Endothelial cell (in vitro differentiated cells): ENCODE measurements around the gene ARHGAP33. TPM values are rescaled to one million over a fixed set of nuclear protein-coding genes. Genes with fewer than 3 reads are reported as not detected.

ENCODE experiments used
- DNase-seq: peaks from one replicate; pipeline ENCODE4 v3.0.0; 2021; ENCODE audit warnings: low spot score
- H3K27ac Mint-ChIP-seq: one replicate; pipeline ENCODE4 v1.8.0; 2021; ENCODE audit warnings: mixed read lengths, inconsistent platforms; ENCODE audit not compliant: unreplicated experiment
- H3K27me3 Mint-ChIP-seq: one replicate; pipeline ENCODE4 v1.8.0; 2021; ENCODE audit warnings: mild to moderate bottlenecking, moderate library complexity, mixed read lengths, inconsistent platforms; ENCODE audit not compliant: unreplicated experiment
- H3K36me3 Mint-ChIP-seq: one replicate; pipeline ENCODE4 v1.8.0; 2021; ENCODE audit warnings: mild to moderate bottlenecking, low read depth, mixed read lengths, inconsistent platforms; ENCODE audit not compliant: unreplicated experiment
- H3K4me1 Mint-ChIP-seq: one replicate; pipeline ENCODE4 v1.8.0; 2021; ENCODE audit warnings: mild to moderate bottlenecking, mixed read lengths, inconsistent platforms; ENCODE audit not compliant: unreplicated experiment
- H3K4me3 Mint-ChIP-seq: one replicate; pipeline ENCODE4 v1.8.0; 2021; ENCODE audit warnings: mild to moderate bottlenecking, mixed read lengths, inconsistent platforms; ENCODE audit not compliant: unreplicated experiment
- H3K9me3 Mint-ChIP-seq: one replicate; pipeline ENCODE4 v1.8.0; 2021; ENCODE audit warnings: mixed read lengths, inconsistent platforms; ENCODE audit not compliant: unreplicated experiment
- CTCF ChIP-seq: fragments of 200-600 bp; sonication (generic); IDR thresholded peaks from one replicate; pipeline ENCODE4 v1.5.0; 2021; ENCODE audit warnings: antibody characterized with exemption; ENCODE audit not compliant: unreplicated experiment
- total RNA-seq: library from RNA; stranded (reverse); fragmentation: NEBNext Ultra II Directional; extraction: Animal tissue kit (Norgen Biotek cat#: 25700); gene quantifications from one replicate; pipeline ENCODE4 v1.2.1, GENCODE V29; 2021; ENCODE audit not compliant: unreplicated experiment

Gene ARHGAP33
- total RNA-seq, 1 donor from 2014 or later, result 8.5 TPM

- H3K9me3 Mint-ChIP-seq, result no peaks in the 10 kb centered on the region
- peaks cover 12% of the 10 kb centered on the region for H3K27me3 Mint-ChIP-seq
- H3K4me3 Mint-ChIP-seq, result no peak overlapping the region
- peak overlapping the region; percentile 20 for H3K27ac Mint-ChIP-seq
- TF ChIP-seq CTCF, result no peak
- no peak for DNase-seq
- H3K36me3 Mint-ChIP-seq, result no peaks in the 10 kb centered on the region
- peaks cover under 1% of the 10 kb centered on the region for H3K4me1 Mint-ChIP-seq
Measured at GRCh38 chr19:35788205-35788960, 13.0 kb downstream of the ARHGAP33 start.

- no peaks in the 10 kb centered on the region for H3K4me1 Mint-ChIP-seq
- no peaks in the 10 kb centered on the region for H3K9me3 Mint-ChIP-seq
- DNase-seq, result no peak
- no peaks in the 10 kb centered on the region for H3K36me3 Mint-ChIP-seq
- no peak for TF ChIP-seq CTCF
- no peak overlapping the region for H3K27ac Mint-ChIP-seq
- H3K4me3 Mint-ChIP-seq, result no peak overlapping the region
- H3K27me3 Mint-ChIP-seq, result peaks cover 12% of the 10 kb centered on the region
Measured at GRCh38 chr19:35789195-35789977, 14.0 kb downstream of the ARHGAP33 start.

- Mint-ChIP-seq H3K9me3 (no peaks in the 10 kb centered on the region), H3K27me3 (peaks cover 10% of the 10 kb centered on the region), H3K4me3 (no peak overlapping the region), H3K36me3 (no peaks in the 10 kb centered on the region), H3K4me1 (no peaks in the 10 kb centered on the region), H3K27ac (no peak overlapping the region)
- no peak for DNase-seq
- TF ChIP-seq CTCF, result no peak
Measured at GRCh38 chr19:35789978-35790944, 14.9 kb downstream of the ARHGAP33 start.

- DNase-seq, result no peak
- H3K4me1 Mint-ChIP-seq, result no peaks in the 10 kb centered on the region
- H3K27me3 Mint-ChIP-seq, result peaks cover 6% of the 10 kb centered on the region
- H3K9me3 Mint-ChIP-seq, result no peaks in the 10 kb centered on the region
- peak; percentile 24 for TF ChIP-seq CTCF
- no peak overlapping the region for H3K27ac Mint-ChIP-seq
- H3K4me3 Mint-ChIP-seq, result no peak overlapping the region
- no peaks in the 10 kb centered on the region for H3K36me3 Mint-ChIP-seq
Measured at GRCh38 chr19:35790981-35791813, 15.8 kb downstream of the ARHGAP33 start.
